PC-3 (cell line): ENCODE results near the gene UNC93B1.
"Not testable (repeated sequence)": the region's sequence is repeated elsewhere in the genome, so short reads cannot be mapped to it uniquely, and the experiment has no call there.

Source experiments
- CTCF ChIP-seq: fragments of 300-600 bp; sonication (generic); conservative IDR thresholded peaks from 2 replicates; pipeline ENCODE4 v1.5.1; 2017; ENCODE audit warnings: antibody characterized with exemption, low read depth, mild to moderate bottlenecking, low read length
- EZH2 ChIP-seq: fragments of 300-600 bp; sonication (generic); IDR thresholded peaks from one replicate; pipeline ENCODE4 v1.6.1; 2017; ENCODE audit warnings: antibody characterized with exemption, mild to moderate bottlenecking, low read length; ENCODE audit not compliant: unreplicated experiment
- EZH2phosphoT487 ChIP-seq: fragments of 300-600 bp; sonication (generic); IDR thresholded peaks from 2 replicates; pipeline ENCODE4 v1.6.1; 2018; ENCODE audit warnings: mild to moderate bottlenecking, antibody characterized with exemption, low read length, borderline replicate concordance

- not testable (repeated sequence) for TF ChIP-seq CTCF, EZH2, EZH2phosphoT487
These were observed 9.5 kb downstream of the UNC93B1 start for GRCh38 chr11:67994387-67994786.
